Gastrocnemius medialis (tissue), 4 donors: ENCODE data around the gene PRIMA1.

Experiments used
- CTCF ChIP-seq, 5 experiments: fragments of 450-650 bp in 3 of 5; fragments of 200-600 bp in 2 of 5; sonication (generic) in 2 of 5; IDR thresholded peaks in 4 of 5; conservative IDR thresholded peaks in 1 of 5; 1 replicate in 4 of 5; 2 replicates in 1 of 5; pipeline ENCODE4 v1.5.1; 2016 to 2019; ENCODE audit warnings: antibody characterized with exemption in 5 of 5, mild to moderate bottlenecking in 3 of 5, moderate library complexity in 3 of 5
- POLR2A ChIP-seq, 2 donors: fragments of 450-650 bp; IDR thresholded peaks; one replicate each; pipeline ENCODE4 v1.6.1; 2017; ENCODE audit warnings: antibody characterized with exemption in 2 of 2, mild to moderate bottlenecking in 2 of 2, moderate library complexity in 2 of 2

- TF ChIP-seq CTCF (IDR thresholded peaks at IDR 0.05 in 4 of 5, conservative IDR thresholded peaks at IDR 0.05 in 1 of 5): no peak
- no peak for TF ChIP-seq POLR2A (IDR thresholded peaks at IDR 0.05)
Observed at GRCh38 chr14:93733631-93734030, 54.7 kb downstream of the PRIMA1 start.
